ENCODE data around the gene FGF21.
"Not testable (repeated sequence)": the region's sequence is repeated elsewhere in the genome, so short reads cannot be mapped to it uniquely, and the experiment has no call there.

The FGF21 gene

DNA sequence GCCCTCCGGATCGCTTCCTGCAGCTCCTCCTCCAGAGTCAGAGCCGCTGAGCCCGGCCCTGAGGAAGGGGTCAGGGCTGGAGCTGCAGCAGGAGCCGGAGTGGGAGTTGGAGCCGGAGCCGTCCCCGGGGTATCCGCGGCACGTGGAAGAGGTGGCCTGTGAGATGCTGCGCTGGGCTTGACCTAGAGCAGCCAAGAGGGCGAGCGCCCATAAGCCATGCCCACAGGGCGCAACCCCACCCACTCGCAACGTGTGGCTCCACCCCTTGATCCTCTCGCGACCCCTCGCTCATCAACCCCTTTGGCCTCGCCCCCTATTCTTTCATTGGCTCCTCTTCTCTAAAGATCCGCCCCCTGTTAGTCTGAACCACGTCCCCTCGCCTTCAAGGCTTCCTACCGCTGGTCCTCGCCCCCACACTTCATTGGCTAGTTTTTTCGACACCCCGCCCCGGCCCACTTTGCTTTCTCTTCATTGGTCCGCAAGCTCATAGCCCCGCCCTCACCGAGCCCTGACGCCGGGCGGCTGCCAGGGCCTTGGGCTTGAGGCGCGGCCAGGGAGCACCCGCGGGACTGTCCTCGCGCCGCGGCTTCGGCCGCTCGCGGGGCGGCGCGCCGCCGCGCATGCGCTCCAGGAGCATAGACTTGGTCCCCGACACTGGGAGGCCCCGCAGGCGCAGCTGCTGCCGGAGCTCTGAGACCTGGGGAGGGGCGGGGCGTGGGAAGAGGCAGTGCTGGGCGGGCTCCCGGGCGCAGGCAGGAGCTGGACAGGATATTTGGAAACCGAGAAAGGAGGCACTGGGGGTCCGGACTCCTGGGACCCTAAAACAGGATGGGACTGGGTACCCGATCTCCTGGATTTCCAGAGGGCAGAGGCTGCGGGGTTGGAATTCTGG is 41.2 kb upstream of the FGF21 start:
- Histone ChIP-seq H2AFZ (peak overlapping the region; percentile 67), H3K9ac (peak overlapping the region; percentile 3), H3K27me3 (ENCODE audit: control insufficient read depth, insufficient read depth, low read length) (no peaks in the 10 kb centered on the region), H3K4me1 (peaks cover 2% of the 10 kb centered on the region), H3K9me3 (ENCODE audit: control insufficient read depth, low read length) (no peaks in the 10 kb centered on the region), H3K4me2 (ENCODE audit: low read length) (peak overlapping the region; percentile 85), H3K4me3 (ENCODE audit: low read depth, low read length) (peak overlapping the region; percentile 78), H3K36me3 (ENCODE audit: control insufficient read depth, insufficient read depth, low read length) (no peaks in the 10 kb centered on the region), H3K79me2 (no peaks in the 10 kb centered on the region), H3K27ac (peak overlapping the region; percentile 70)
- no peak for TF ChIP-seq CTCF (IDR thresholded peaks at IDR 0.05)

GRCh38 chr19:48714759-48715675 is 40.3 kb upstream of the FGF21 start:
- TF ChIP-seq CTCF (IDR thresholded peaks at IDR 0.05), result no peak
- Histone ChIP-seq H3K4me1 (peaks cover 2% of the 10 kb centered on the region), H3K79me2 (no peaks in the 10 kb centered on the region), H3K27ac (peak overlapping the region; percentile 70), H3K27me3 (ENCODE audit: control insufficient read depth, insufficient read depth, low read length) (no peaks in the 10 kb centered on the region), H3K4me2 (ENCODE audit: low read length) (peak overlapping the region; percentile 83), H2AFZ (peak overlapping the region; percentile 55), H3K9ac (peak overlapping the region; percentile 3), H3K36me3 (ENCODE audit: control insufficient read depth, insufficient read depth, low read length) (no peaks in the 10 kb centered on the region), H3K4me3 (ENCODE audit: low read depth, low read length) (peak overlapping the region; percentile 78), H3K9me3 (ENCODE audit: control insufficient read depth, low read length) (no peaks in the 10 kb centered on the region)

DNA sequence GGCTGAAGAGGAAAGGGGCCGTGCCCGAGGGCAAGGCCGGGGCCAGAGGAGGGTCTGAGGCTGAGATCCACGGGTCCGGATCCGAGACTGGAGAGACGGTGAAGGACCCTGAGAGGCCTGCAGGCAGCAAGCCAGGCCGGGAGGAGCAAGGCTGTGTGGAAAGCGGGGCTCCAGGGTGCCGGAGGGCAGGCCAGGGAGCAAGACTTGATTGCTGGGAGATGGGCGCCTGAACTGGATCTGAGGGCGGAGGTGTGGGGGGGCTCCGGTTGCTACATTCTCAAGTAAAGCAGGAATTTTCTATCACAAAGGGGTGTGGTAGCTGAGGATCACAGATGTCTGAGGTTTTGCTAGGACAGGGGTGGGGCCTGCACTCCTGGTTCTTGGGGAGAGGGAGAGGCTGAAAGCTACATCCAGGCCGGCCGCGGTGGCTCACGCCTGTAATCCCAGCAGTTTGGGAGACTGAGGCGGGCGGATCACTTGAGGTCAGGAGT is 39.6 kb upstream of the FGF21 start:
- H3K9ac ChIP-seq, result no peak overlapping the region
- no peak for TF ChIP-seq CTCF (IDR thresholded peaks at IDR 0.05)
- H3K9me3 ChIP-seq (ENCODE audit: control insufficient read depth, low read length), result no peaks in the 10 kb centered on the region
- H3K4me3 ChIP-seq (ENCODE audit: low read depth, low read length), result no peak overlapping the region
- H2AFZ ChIP-seq, result no peak overlapping the region
- no peaks in the 10 kb centered on the region for H3K27me3 ChIP-seq (ENCODE audit: control insufficient read depth, insufficient read depth, low read length)
- no peaks in the 10 kb centered on the region for H3K36me3 ChIP-seq (ENCODE audit: control insufficient read depth, insufficient read depth, low read length)
- H3K27ac ChIP-seq, result no peak overlapping the region
- H3K4me2 ChIP-seq (ENCODE audit: low read length), result no peak overlapping the region
- H3K79me2 ChIP-seq, result no peaks in the 10 kb centered on the region
- H3K4me1 ChIP-seq, result peaks cover 2% of the 10 kb centered on the region

DNA sequence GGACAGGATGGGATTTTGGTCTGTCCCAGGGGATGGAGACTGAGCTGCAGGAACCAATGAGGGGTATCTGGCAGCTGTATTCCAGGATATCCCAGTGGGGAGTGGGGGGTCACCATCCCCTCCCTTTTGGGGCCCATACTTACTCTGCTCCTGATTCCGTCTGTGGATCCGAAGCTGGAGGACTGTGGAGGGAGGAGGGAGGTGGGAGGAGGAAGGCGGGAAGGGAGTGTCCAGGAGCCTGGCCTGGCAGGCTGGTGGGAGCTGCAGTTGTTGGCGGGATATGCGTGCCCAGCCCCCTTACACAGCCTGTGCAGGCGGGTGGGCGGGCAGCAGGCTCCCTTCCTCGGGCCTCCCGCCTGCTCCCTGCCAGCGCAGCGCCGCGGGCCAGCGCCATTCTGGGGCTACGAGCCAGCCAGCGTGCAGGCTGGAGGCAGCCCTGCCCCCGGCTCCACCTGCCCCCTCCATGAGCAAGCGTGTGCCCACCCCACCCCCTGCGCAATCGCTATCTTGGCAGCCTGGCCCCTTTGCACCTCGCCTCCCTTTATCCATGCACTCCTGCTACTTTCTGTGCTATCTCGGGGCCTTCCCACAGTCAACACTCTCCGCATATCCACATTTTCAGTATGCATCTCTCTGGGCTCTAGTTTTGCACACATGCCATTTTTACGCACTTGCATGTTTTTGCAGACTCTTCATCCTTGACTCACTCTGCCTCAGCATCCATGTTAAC is 38.6 kb upstream of the FGF21 start:
- H3K9me3 ChIP-seq (ENCODE audit: control insufficient read depth, low read length), result no peaks in the 10 kb centered on the region
- H3K4me1 ChIP-seq, result peaks cover 2% of the 10 kb centered on the region
- peak overlapping the region; percentile 21 for H3K4me2 ChIP-seq (ENCODE audit: low read length)
- H3K79me2 ChIP-seq, result no peaks in the 10 kb centered on the region
- H2AFZ ChIP-seq, result peak overlapping the region; percentile 50
- no peak for TF ChIP-seq CTCF (IDR thresholded peaks at IDR 0.05)
- H3K36me3 ChIP-seq (ENCODE audit: control insufficient read depth, insufficient read depth, low read length), result no peaks in the 10 kb centered on the region
- H3K27me3 ChIP-seq (ENCODE audit: control insufficient read depth, insufficient read depth, low read length), result no peaks in the 10 kb centered on the region
- peak overlapping the region; percentile 47 for H3K27ac ChIP-seq
- no peak overlapping the region for H3K4me3 ChIP-seq (ENCODE audit: low read depth, low read length)
- no peak overlapping the region for H3K9ac ChIP-seq

DNA sequence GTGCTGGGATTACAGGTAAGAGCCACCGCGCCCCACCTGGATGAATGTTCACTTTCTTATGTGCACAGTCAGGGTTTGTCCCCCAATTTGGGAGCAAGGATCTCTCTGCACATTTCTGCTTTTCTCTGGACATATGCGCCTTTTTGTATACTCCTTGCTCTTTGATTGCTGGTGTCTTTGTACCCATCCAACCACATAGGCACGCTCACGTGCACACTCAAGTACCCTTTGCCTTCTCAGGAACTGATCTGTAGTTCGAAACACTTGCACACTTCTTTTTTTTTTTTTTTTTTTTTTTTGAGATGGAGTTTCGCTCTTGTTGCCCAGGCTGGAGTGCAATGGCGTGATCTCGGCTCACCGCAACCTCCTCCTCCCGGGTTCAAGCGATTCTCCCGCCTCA is 37.2 kb upstream of the FGF21 start:
- H3K4me2 ChIP-seq (ENCODE audit: low read length); H3K4me1 ChIP-seq; H2AFZ ChIP-seq; H3K27me3 ChIP-seq (ENCODE audit: control insufficient read depth, insufficient read depth, low read length); H3K9ac ChIP-seq; H3K9me3 ChIP-seq (ENCODE audit: control insufficient read depth, low read length); H3K27ac ChIP-seq; H3K36me3 ChIP-seq (ENCODE audit: control insufficient read depth, insufficient read depth, low read length); H3K79me2 ChIP-seq; H3K4me3 ChIP-seq (ENCODE audit: low read depth, low read length): not testable (repeated sequence)
